Neural cell (in vitro differentiated cells): ENCODE data around the gene BTN2A1.

Experiments
- POLR2AphosphoS5 ChIP-seq: IDR thresholded peaks from 2 replicates; pipeline ENCODE4 v1.6.1; 2012
- TF ChIP-seq, protein P1 (sequence below): fragments of 450-650 bp; IDR thresholded peaks from 2 replicates; pipeline ENCODE4 v1.5.1; 2014; ENCODE audit warnings: antibody characterized with exemption, mild to moderate bottlenecking, moderate library complexity; ENCODE audit not compliant: poor library complexity, severe bottlenecking
- TF ChIP-seq, protein P2 (sequence below): IDR thresholded peaks from 2 replicates; pipeline ENCODE4 v1.6.1; 2012; ENCODE audit warnings: borderline replicate concordance

DNA sequence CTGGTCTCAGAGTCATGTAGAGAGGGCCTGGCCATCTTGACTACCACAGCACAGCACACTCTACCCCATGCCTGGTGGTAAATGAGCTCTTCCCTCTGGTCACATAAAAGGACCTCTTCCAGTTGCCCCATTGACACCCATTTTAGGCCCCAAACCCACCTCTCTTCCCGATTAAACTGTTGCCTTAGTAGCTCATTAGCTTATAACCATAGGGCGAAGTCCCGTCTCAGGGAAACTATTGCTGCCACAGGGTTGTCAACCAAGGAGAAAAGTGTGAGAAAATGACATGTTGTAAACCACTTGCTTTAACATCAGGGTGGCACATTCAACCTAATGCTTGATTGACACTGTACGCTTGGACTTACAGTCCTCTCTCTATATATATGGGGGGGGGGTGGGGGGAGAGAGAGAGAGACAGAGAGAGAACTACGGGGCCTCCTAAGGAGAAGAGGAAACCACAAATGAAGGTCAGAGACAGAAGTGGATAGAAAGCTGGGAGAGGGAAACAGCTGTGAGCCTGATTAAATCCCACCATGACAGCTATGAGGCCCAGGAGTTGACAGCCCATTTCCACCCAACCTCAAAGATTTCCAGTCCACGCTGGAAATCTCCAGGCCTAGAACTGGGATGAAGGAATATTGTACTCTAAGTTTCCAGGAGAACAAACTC is 27.5 kb downstream of the BTN2A1 start:
- TF ChIP-seq, protein P1, sequence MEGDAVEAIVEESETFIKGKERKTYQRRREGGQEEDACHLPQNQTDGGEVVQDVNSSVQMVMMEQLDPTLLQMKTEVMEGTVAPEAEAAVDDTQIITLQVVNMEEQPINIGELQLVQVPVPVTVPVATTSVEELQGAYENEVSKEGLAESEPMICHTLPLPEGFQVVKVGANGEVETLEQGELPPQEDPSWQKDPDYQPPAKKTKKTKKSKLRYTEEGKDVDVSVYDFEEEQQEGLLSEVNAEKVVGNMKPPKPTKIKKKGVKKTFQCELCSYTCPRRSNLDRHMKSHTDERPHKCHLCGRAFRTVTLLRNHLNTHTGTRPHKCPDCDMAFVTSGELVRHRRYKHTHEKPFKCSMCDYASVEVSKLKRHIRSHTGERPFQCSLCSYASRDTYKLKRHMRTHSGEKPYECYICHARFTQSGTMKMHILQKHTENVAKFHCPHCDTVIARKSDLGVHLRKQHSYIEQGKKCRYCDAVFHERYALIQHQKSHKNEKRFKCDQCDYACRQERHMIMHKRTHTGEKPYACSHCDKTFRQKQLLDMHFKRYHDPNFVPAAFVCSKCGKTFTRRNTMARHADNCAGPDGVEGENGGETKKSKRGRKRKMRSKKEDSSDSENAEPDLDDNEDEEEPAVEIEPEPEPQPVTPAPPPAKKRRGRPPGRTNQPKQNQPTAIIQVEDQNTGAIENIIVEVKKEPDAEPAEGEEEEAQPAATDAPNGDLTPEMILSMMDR, result no peak
- TF ChIP-seq POLR2AphosphoS5, result no peak
- TF ChIP-seq, protein P2, sequence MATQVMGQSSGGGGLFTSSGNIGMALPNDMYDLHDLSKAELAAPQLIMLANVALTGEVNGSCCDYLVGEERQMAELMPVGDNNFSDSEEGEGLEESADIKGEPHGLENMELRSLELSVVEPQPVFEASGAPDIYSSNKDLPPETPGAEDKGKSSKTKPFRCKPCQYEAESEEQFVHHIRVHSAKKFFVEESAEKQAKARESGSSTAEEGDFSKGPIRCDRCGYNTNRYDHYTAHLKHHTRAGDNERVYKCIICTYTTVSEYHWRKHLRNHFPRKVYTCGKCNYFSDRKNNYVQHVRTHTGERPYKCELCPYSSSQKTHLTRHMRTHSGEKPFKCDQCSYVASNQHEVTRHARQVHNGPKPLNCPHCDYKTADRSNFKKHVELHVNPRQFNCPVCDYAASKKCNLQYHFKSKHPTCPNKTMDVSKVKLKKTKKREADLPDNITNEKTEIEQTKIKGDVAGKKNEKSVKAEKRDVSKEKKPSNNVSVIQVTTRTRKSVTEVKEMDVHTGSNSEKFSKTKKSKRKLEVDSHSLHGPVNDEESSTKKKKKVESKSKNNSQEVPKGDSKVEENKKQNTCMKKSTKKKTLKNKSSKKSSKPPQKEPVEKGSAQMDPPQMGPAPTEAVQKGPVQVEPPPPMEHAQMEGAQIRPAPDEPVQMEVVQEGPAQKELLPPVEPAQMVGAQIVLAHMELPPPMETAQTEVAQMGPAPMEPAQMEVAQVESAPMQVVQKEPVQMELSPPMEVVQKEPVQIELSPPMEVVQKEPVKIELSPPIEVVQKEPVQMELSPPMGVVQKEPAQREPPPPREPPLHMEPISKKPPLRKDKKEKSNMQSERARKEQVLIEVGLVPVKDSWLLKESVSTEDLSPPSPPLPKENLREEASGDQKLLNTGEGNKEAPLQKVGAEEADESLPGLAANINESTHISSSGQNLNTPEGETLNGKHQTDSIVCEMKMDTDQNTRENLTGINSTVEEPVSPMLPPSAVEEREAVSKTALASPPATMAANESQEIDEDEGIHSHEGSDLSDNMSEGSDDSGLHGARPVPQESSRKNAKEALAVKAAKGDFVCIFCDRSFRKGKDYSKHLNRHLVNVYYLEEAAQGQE, result no peak
